Vagina (tissue), 2 donors: ENCODE results near the gene CXCL6. TPM values are rescaled to one million over a fixed set of nuclear protein-coding genes. Genes with fewer than 3 reads are reported as not detected.

Experiments used
- DNase-seq, 2 donors: peaks; one replicate each; pipeline ENCODE4 v3.0.0-alpha.2; 2017; ENCODE audit errors: extremely low spot score in 2 of 2
- H3K27ac ChIP-seq: fragments of 200-600 bp; sonication (generic); one replicate; pipeline ENCODE4 v1.5.1; 2019
- H3K27me3 ChIP-seq: fragments of 200-600 bp; sonication (generic); one replicate; pipeline ENCODE4 v1.5.1; 2019
- H3K36me3 ChIP-seq, 2 donors: fragments of 200-600 bp; sonication (generic); one replicate each; pipeline ENCODE4 v1.5.1; 2017 to 2019
- H3K4me1 ChIP-seq: fragments of 200-600 bp; sonication (generic); one replicate; pipeline ENCODE4 v1.5.1; 2019
- H3K4me3 ChIP-seq, 2 donors: fragments of 200-600 bp; sonication (generic); 1 replicate in 1 of 2; 2 replicates in 1 of 2; pipeline ENCODE4 v1.5.1; 2016 to 2019
- H3K9me3 ChIP-seq: fragments of 200-600 bp; sonication (generic); one replicate; pipeline ENCODE4 v1.5.1; 2019
- POLR2A ChIP-seq, 2 donors: fragments of 450-650 bp; IDR thresholded peaks; one replicate each; pipeline ENCODE4 v1.6.1; 2017; ENCODE audit warnings: antibody characterized with exemption in 2 of 2, mild to moderate bottlenecking in 2 of 2, moderate library complexity in 2 of 2
- POLR2AphosphoS5 ChIP-seq, 2 donors: sonication (generic); formaldehyde crosslinking; IDR thresholded peaks; one replicate each; pipeline ENCODE4 v1.9.0; 2017; ENCODE audit warnings: antibody characterized with exemption in 2 of 2, mild to moderate bottlenecking in 2 of 2, low read depth in 1 of 2; ENCODE audit not compliant: insufficient read depth in 1 of 2
- intact Hi-C: fragments of 100-400 bp; cut with DNase I; formaldehyde crosslinking; loops from one replicate; pipeline ENCODE4 v1.15.1; 2023
- total RNA-seq: library from RNA; depleted of rRNA; stranded (reverse); fragments of >200 nt; gene quantifications from one replicate; pipeline ENCODE4 v1.2.3, GENCODE V29; 2016
- TF ChIP-seq, protein P1 (sequence below), 3 experiments: fragments of 450-650 bp in 2 of 3; fragments of 200-600 bp in 1 of 3; sonication (generic) in 1 of 3; IDR thresholded peaks; one replicate each; pipeline ENCODE4 v1.5.1; 2017 to 2019; ENCODE audit warnings: antibody characterized with exemption in 3 of 3, mild to moderate bottlenecking in 2 of 3, moderate library complexity in 2 of 3

The CXCL6 gene
- total RNA-seq, 1 donor from 2014 or later = 13.8 TPM

DNA sequence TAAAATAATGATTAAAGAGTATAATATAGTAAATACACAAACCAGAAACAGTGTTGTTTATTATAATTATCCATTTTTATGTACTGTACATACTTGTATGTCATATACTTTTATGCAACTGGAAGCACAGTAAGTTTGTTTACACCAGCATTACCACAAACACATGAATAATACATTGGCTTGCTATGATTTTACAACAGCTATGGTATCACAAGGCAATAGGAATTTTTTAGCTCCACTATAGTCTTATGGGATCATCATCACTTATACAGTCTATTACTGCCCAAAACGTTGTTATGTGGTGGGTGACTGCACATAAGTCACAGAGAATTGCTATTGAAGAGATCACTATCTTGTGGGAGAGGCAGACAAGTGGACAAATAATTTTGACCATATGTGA, 14.8 kb downstream of the CXCL6 start:
- TF ChIP-seq, protein P1, sequence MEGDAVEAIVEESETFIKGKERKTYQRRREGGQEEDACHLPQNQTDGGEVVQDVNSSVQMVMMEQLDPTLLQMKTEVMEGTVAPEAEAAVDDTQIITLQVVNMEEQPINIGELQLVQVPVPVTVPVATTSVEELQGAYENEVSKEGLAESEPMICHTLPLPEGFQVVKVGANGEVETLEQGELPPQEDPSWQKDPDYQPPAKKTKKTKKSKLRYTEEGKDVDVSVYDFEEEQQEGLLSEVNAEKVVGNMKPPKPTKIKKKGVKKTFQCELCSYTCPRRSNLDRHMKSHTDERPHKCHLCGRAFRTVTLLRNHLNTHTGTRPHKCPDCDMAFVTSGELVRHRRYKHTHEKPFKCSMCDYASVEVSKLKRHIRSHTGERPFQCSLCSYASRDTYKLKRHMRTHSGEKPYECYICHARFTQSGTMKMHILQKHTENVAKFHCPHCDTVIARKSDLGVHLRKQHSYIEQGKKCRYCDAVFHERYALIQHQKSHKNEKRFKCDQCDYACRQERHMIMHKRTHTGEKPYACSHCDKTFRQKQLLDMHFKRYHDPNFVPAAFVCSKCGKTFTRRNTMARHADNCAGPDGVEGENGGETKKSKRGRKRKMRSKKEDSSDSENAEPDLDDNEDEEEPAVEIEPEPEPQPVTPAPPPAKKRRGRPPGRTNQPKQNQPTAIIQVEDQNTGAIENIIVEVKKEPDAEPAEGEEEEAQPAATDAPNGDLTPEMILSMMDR (IDR thresholded peaks at IDR 0.05) = no peak
- no peak for TF ChIP-seq POLR2AphosphoS5 (IDR thresholded peaks at IDR 0.05; ENCODE audit: insufficient read depth in 1 of 2, low read depth in 1 of 2)
- no peak for TF ChIP-seq POLR2A (IDR thresholded peaks at IDR 0.05)
- no peak overlapping the region for H3K27ac ChIP-seq
- DNase-seq = no peak
- peaks cover 10% of the 10 kb centered on the region for H3K4me1 ChIP-seq
- H3K9me3 ChIP-seq = no peaks in the 10 kb centered on the region
- intact Hi-C loops = no loop called here
- H3K27me3 ChIP-seq = no peaks in the 10 kb centered on the region
- H3K36me3 ChIP-seq = no peaks in the 10 kb centered on the region
- H3K4me3 ChIP-seq = no peak overlapping the region

DNA sequence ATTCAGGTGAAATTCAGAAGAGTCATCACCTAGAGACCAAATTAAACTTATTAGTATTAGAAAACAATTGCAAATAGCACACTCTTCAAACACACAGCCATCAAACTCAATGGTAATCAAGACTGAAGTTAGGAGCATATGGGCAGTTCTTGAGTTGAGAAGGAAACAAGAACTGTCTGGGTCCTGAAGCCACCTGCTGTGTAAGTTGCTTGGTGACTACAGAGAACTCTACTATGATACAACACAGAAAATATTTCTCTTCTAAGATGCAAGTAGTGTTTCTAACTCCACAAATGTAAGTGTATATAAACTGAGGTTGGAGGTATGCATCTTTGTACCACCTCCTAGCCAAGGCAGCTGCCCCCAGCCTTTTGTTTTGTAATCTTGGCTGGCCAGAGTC, 16.3 kb downstream of the CXCL6 start:
- intact Hi-C loops = no loop called here

DNA sequence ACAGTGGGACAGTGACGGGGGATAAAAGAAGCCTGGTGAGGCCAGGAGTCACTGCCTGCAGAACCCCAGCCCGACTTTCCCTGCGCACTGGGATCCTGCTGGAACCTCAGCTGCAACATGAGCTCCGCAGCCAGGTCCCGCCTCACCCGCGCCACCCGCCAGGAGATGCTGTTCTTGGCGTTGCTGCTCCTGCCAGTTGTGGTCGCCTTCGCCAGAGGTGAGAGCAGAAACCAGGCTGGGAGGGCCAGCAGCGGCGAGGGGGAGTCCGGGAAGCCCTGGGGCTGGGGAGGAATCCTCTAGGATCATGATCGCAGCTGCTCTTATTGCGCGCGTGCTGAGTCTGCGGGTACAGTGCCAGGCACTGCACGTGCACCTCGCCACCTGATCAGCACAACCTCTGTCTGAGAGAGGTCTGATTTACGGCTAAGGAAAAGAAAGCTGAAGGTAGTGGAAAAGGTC, 16.8 kb downstream of the CXCL6 start, which contains the start of gene PF4V1:
PF4V1 (plus strand) TSS at position 51 of the 459 bp plus-strand sequence; CDS start at position 118, 67 bp downstream.
- no peak within 1 kb of the TSS for H3K27ac ChIP-seq
- no peaks in the 10 kb centered on the region for H3K36me3 ChIP-seq
- H3K27me3 ChIP-seq = no peaks in the 10 kb centered on the region
- intact Hi-C loops = no loop called here
- TF ChIP-seq POLR2AphosphoS5 (IDR thresholded peaks at IDR 0.05; ENCODE audit: insufficient read depth in 1 of 2, low read depth in 1 of 2) (no peak), POLR2A (IDR thresholded peaks at IDR 0.05) (no peak)
- TF ChIP-seq, protein P1 (IDR thresholded peaks at IDR 0.05) = no peak
- DNase-seq = no peak
- H3K9me3 ChIP-seq = no peaks in the 10 kb centered on the region
- peaks cover 10% of the 10 kb centered on the region for H3K4me1 ChIP-seq
- H3K4me3 ChIP-seq = peak within 1 kb of the TSS; percentile 19 to 32

More for the DNA sequence above, 16.3 kb downstream of the CXCL6 start:
- Histone ChIP-seq H3K27me3 (no peaks in the 10 kb centered on the region), H3K36me3 (no peaks in the 10 kb centered on the region), H3K9me3 (no peaks in the 10 kb centered on the region), H3K27ac (no peak overlapping the region), H3K4me3 (no peak overlapping the region), H3K4me1 (peaks cover 10% of the 10 kb centered on the region)
- TF ChIP-seq, protein P1 (IDR thresholded peaks at IDR 0.05) = no peak
- TF ChIP-seq POLR2AphosphoS5 (IDR thresholded peaks at IDR 0.05; ENCODE audit: insufficient read depth in 1 of 2, low read depth in 1 of 2) (no peak), POLR2A (IDR thresholded peaks at IDR 0.05) (no peak)
- no peak for DNase-seq

DNA sequence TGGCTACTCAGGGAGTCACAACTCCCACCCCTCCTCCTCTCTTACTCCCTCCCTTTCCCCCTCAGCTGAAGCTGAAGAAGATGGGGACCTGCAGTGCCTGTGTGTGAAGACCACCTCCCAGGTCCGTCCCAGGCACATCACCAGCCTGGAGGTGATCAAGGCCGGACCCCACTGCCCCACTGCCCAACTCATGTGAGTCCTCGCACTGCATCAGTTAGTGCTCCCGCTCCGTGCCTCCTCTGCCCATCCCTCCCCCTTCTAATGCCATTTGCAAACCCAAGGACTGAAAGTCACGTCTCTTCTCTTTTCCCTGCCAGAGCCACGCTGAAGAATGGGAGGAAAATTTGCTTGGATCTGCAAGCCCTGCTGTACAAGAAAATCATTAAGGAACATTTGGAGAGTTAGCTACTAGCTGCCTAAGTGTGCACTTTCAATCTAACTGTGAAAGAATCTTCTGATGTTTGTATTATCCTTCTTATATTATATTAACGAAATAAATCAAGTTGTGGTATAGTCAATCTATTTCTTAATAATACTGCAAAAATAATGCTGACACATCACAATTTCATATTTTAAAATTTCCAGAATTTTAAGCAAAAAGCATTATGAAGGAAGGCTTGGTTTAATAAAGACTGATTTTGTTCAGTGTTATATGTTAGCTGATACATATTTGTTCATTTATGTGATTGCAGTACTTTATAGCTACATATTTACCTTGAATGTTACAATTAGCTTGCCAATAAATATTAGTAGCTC, 17.4 kb downstream of the CXCL6 start:
- no peak for DNase-seq
- peak overlapping the region; percentile 19 to 32 for H3K4me3 ChIP-seq
- no peaks in the 10 kb centered on the region for H3K9me3 ChIP-seq
- H3K27me3 ChIP-seq = no peaks in the 10 kb centered on the region
- intact Hi-C loops = no loop called here
- H3K36me3 ChIP-seq = no peaks in the 10 kb centered on the region
- peaks cover 10% of the 10 kb centered on the region for H3K4me1 ChIP-seq
- H3K27ac ChIP-seq = no peak overlapping the region
- no peak for TF ChIP-seq POLR2AphosphoS5 (IDR thresholded peaks at IDR 0.05; ENCODE audit: insufficient read depth in 1 of 2, low read depth in 1 of 2)
- TF ChIP-seq, protein P1 (IDR thresholded peaks at IDR 0.05) = no peak
- no peak for TF ChIP-seq POLR2A (IDR thresholded peaks at IDR 0.05)

DNA sequence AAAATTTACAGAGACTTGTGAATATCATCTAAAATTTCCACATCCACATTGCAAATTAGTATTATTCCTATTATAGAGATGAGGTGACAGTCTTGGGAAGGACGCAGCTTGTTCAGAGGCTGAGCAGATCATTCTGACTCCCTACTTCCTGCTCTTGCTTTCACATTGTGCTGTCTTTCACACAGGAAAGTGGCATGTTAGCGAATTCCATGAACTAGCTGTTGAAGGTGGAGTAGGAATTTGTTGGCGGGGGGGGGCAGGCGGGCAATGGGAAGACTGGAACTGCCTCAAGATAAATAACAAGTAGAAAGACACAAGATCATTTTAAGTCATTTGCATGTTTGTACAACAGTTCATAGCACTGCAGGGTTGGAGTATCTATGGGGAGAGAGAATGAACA, 18.9 kb downstream of the CXCL6 start:
- Histone ChIP-seq H3K27me3 (no peaks in the 10 kb centered on the region), H3K9me3 (no peaks in the 10 kb centered on the region), H3K36me3 (no peaks in the 10 kb centered on the region), H3K4me3 (no peak overlapping the region), H3K27ac (no peak overlapping the region), H3K4me1 (peaks cover 16% of the 10 kb centered on the region)
- intact Hi-C loops = no loop called here
- TF ChIP-seq POLR2AphosphoS5 (IDR thresholded peaks at IDR 0.05; ENCODE audit: insufficient read depth in 1 of 2, low read depth in 1 of 2) (no peak), POLR2A (IDR thresholded peaks at IDR 0.05) (no peak)
- TF ChIP-seq, protein P1 (IDR thresholded peaks at IDR 0.05) = no peak
- no peak for DNase-seq
